ENCODE data around the gene PCBP3. TPM values are rescaled to one million over a fixed set of nuclear protein-coding genes. Genes with fewer than 3 reads are reported as not detected.

PCBP3 gene
- total RNA-seq, 1 experiment from 2014 or later, result 3.7 TPM

- H3K27me3 Mint-ChIP-seq (ENCODE audit: insufficient read depth, unreplicated experiment), result peaks cover 36% of the 10 kb centered on the region
- H3K9me3 Mint-ChIP-seq (ENCODE audit: unreplicated experiment), result peaks cover 5% of the 10 kb centered on the region
- ChIA-PET POLR2A (no interaction called here), CTCF (interaction anchor here (0.6 kb wide), 1 partner anchor 131 kb away, joined by 3 read pairs; no protein-coding TSS in a partner anchor)
- H3K36me3 Mint-ChIP-seq (ENCODE audit: insufficient read depth, unreplicated experiment), result no peaks in the 10 kb centered on the region
- no peak overlapping the region for H3K4me3 Mint-ChIP-seq (ENCODE audit: unreplicated experiment)
- peaks cover 10% of the 10 kb centered on the region for H3K4me1 Mint-ChIP-seq (ENCODE audit: insufficient read depth, unreplicated experiment)
- BruUV-seq (replicated peaks), result no TSS peak
- DNase-seq (ENCODE audit: unreplicated experiment), result no peak
- no peak for TF ChIP-seq CTCF (IDR thresholded peaks at IDR 0.05; ENCODE audit: unreplicated experiment)
- H3K27ac Mint-ChIP-seq (ENCODE audit: low read depth, unreplicated experiment), result no peak overlapping the region
- intact Hi-C loops (cut with micrococcal nuclease), result no loop called here
These were observed 107.4 kb downstream of the PCBP3 start for GRCh38 chr21:45750936-45751335.

GRCh38 chr21:45753445-45753844 is 109.9 kb downstream of the PCBP3 start:
- no peak for DNase-seq (ENCODE audit: unreplicated experiment)
- Mint-ChIP-seq H3K9me3 (ENCODE audit: unreplicated experiment) (peaks cover 9% of the 10 kb centered on the region), H3K27me3 (ENCODE audit: insufficient read depth, unreplicated experiment) (peaks cover 36% of the 10 kb centered on the region), H3K36me3 (ENCODE audit: insufficient read depth, unreplicated experiment) (no peaks in the 10 kb centered on the region), H3K4me3 (ENCODE audit: unreplicated experiment) (no peak overlapping the region), H3K27ac (ENCODE audit: low read depth, unreplicated experiment) (no peak overlapping the region), H3K4me1 (ENCODE audit: insufficient read depth, unreplicated experiment) (no peaks in the 10 kb centered on the region)
- ChIA-PET POLR2A (no interaction called here), CTCF (no interaction called here)
- intact Hi-C loops (cut with micrococcal nuclease), result no loop called here
- TF ChIP-seq CTCF (IDR thresholded peaks at IDR 0.05; ENCODE audit: unreplicated experiment), result no peak
- no TSS peak for BruUV-seq (replicated peaks)

- Mint-ChIP-seq H3K36me3 (ENCODE audit: insufficient read depth, unreplicated experiment) (no peaks in the 10 kb centered on the region), H3K27me3 (ENCODE audit: insufficient read depth, unreplicated experiment) (peaks cover 34% of the 10 kb centered on the region), H3K4me3 (ENCODE audit: unreplicated experiment) (no peak overlapping the region), H3K9me3 (ENCODE audit: unreplicated experiment) (peaks cover 9% of the 10 kb centered on the region), H3K27ac (ENCODE audit: low read depth, unreplicated experiment) (no peak overlapping the region), H3K4me1 (ENCODE audit: insufficient read depth, unreplicated experiment) (no peaks in the 10 kb centered on the region)
- ChIA-PET CTCF (no interaction called here), POLR2A (no interaction called here)
- no peak for DNase-seq (ENCODE audit: unreplicated experiment)
- no peak for TF ChIP-seq CTCF (IDR thresholded peaks at IDR 0.05; ENCODE audit: unreplicated experiment)
- intact Hi-C loops (cut with micrococcal nuclease), result no loop called here
- BruUV-seq (replicated peaks), result no TSS peak
These were observed 112.5 kb downstream of the PCBP3 start for GRCh38 chr21:45756029-45756428.

GRCh38 chr21:45756669-45757068 is 113.1 kb downstream of the PCBP3 start:
- no peak for DNase-seq (ENCODE audit: unreplicated experiment)
- intact Hi-C loops (cut with micrococcal nuclease), result no loop called here
- Mint-ChIP-seq H3K4me1 (ENCODE audit: insufficient read depth, unreplicated experiment) (no peaks in the 10 kb centered on the region), H3K36me3 (ENCODE audit: insufficient read depth, unreplicated experiment) (no peaks in the 10 kb centered on the region), H3K4me3 (ENCODE audit: unreplicated experiment) (no peak overlapping the region), H3K27me3 (ENCODE audit: insufficient read depth, unreplicated experiment) (peaks cover 41% of the 10 kb centered on the region), H3K9me3 (ENCODE audit: unreplicated experiment) (peaks cover 9% of the 10 kb centered on the region), H3K27ac (ENCODE audit: low read depth, unreplicated experiment) (no peak overlapping the region)
- POLR2A ChIA-PET, result no interaction called here
- BruUV-seq (replicated peaks), result no TSS peak
- TF ChIP-seq CTCF (IDR thresholded peaks at IDR 0.05; ENCODE audit: unreplicated experiment), result no peak
- CTCF ChIA-PET, result no interaction called here
